Upper lobe of left lung (tissue), 6 donors: ENCODE results near the gene MICOS13. TPM values are rescaled to one million over a fixed set of nuclear protein-coding genes. Genes with fewer than 3 reads are reported as not detected.

Source experiments
- ATAC-seq, 2 donors: fragments of 200-7000 bp; cut with Tn5 transposase; one replicate each; pipeline ENCODE4 v1.9.1; 2022; ENCODE audit warnings: mild to moderate bottlenecking in 2 of 2, moderate library complexity in 2 of 2; ENCODE audit not compliant: low FRiP score in 2 of 2
- DNase-seq, 2 donors: peaks; one replicate each; pipeline ENCODE4 v3.0.0-alpha.2; 2019 to 2020
- H3K27ac ChIP-seq, 4 donors: fragments of 200-600 bp; sonication (generic); one replicate each; pipeline ENCODE4 v1.5.1; 2016 to 2019
- H3K27me3 ChIP-seq, 4 donors: fragments of 200-600 bp; sonication (generic); one replicate each; pipeline ENCODE4 v1.5.1; 2017 to 2019
- H3K36me3 ChIP-seq, 4 donors: fragments of 200-600 bp; sonication (generic); one replicate each; pipeline ENCODE4 v1.5.1; 2016 to 2019
- H3K4me1 ChIP-seq, 4 donors: fragments of 200-600 bp; sonication (generic); one replicate each; pipeline ENCODE4 v1.5.1; 2018 to 2019
- H3K4me3 ChIP-seq, 4 donors: fragments of 200-600 bp; sonication (generic); one replicate each; pipeline ENCODE4 v1.5.1; 2017 to 2019; ENCODE audit warnings: mild to moderate bottlenecking in 2 of 4, moderate library complexity in 1 of 4
- H3K9me3 ChIP-seq, 4 donors: fragments of 200-600 bp; sonication (generic); one replicate each; pipeline ENCODE4 v1.5.1; 2018 to 2019
- CTCF ChIP-seq, 6 experiments: fragments of 450-650 bp in 4 of 6; fragments of 200-600 bp in 2 of 6; sonication (generic) in 2 of 6; IDR thresholded peaks; one replicate each; pipeline ENCODE4 v1.5.1; 2016 to 2019; ENCODE audit warnings: antibody characterized with exemption in 6 of 6
- EP300 ChIP-seq, 4 donors: sonication (generic); formaldehyde crosslinking; IDR thresholded peaks; one replicate each; pipeline ENCODE4 v1.5.1; 2017; ENCODE audit warnings: antibody characterized with exemption in 4 of 4, control low read depth in 2 of 4
- POLR2A ChIP-seq, 4 donors: fragments of 450-650 bp; IDR thresholded peaks; one replicate each; pipeline ENCODE4 v1.5.1; 2016 to 2017; ENCODE audit warnings: antibody characterized with exemption in 4 of 4, mild to moderate bottlenecking in 2 of 4
- POLR2AphosphoS5 ChIP-seq, 2 donors: sonication (generic); formaldehyde crosslinking; IDR thresholded peaks; one replicate each; pipeline ENCODE4 v1.5.1; 2017; ENCODE audit warnings: antibody characterized with exemption in 2 of 2
- WGBS, 2 donors: methylation state at CpG; one replicate each; pipeline ENCODE4 v1.1.5; 2017 to 2018; 5-methylcytosine and 5-hydroxymethylcytosine counted together
- total RNA-seq, 6 donors: library from RNA; depleted of rRNA in 4 of 6; stranded (reverse); fragments of >200 nt in 4 of 6; gene quantifications; one replicate each; pipeline versions ENCODE4 v1.1.0 to v1.2.1, GENCODE V29; 2016 to 2021
- donor health status: DM: no; HTN: no; CAD: no; lungs with moderate emphysema.
- donor health status: DM: no; HTN: yes; CAD: no; lungs with severe emphysema.

Gene MICOS13
- total RNA-seq, 6 donors from 2014 or later, result 19.1 to 63.2 (median 34.2) TPM

- DNase-seq (no peak), ATAC-seq (no peak)
- WGBS, 2 donors, result 77 to 86% methylated on average over 10 of the region's 10 CpGs
- Histone ChIP-seq H3K27ac (no peak overlapping the region), H3K4me1 (no peaks in the 10 kb centered on the region), H3K36me3 (peaks cover 73 to 97% (median 90%) of the 10 kb centered on the region in 4 donors), H3K4me3 (no peak overlapping the region), H3K27me3 (no peaks in the 10 kb centered on the region), H3K9me3 (no peaks in the 10 kb centered on the region)
- TF ChIP-seq EP300 (IDR thresholded peaks at IDR 0.05) (no peak), POLR2A (IDR thresholded peaks at IDR 0.05) (no peak), CTCF (IDR thresholded peaks at IDR 0.05) (no peak)
Observed at GRCh38 chr19:5665781-5666513, 14.4 kb downstream of the MICOS13 start.

GRCh38 chr19:5664515-5664914 lies 15.8 kb downstream of the MICOS13 start:
- 91 to 100% methylated on average over 1 to 2 of the region's 2 CpGs for WGBS, 2 donors
- Histone ChIP-seq H3K4me1 (no peaks in the 10 kb centered on the region), H3K27ac (no peak overlapping the region), H3K4me3 (no peak overlapping the region), H3K27me3 (no peaks in the 10 kb centered on the region), H3K9me3 (no peaks in the 10 kb centered on the region), H3K36me3 (peaks cover 77 to 100% (median 92%) of the 10 kb centered on the region in 4 donors)
- DNase-seq, result no peak
- TF ChIP-seq POLR2A (IDR thresholded peaks at IDR 0.05) (no peak), POLR2AphosphoS5 (IDR thresholded peaks at IDR 0.05) (no peak), EP300 (IDR thresholded peaks at IDR 0.05) (no peak), CTCF (IDR thresholded peaks at IDR 0.05) (no peak)
- no peak for ATAC-seq

GRCh38 chr19:5663904-5664303 lies 16.4 kb downstream of the MICOS13 start:
- Histone ChIP-seq H3K27me3 (no peaks in the 10 kb centered on the region), H3K4me3 (no peak overlapping the region), H3K4me1 (no peaks in the 10 kb centered on the region), H3K27ac (no peak overlapping the region), H3K36me3 (peaks cover 71 to 100% (median 92%) of the 10 kb centered on the region in 4 donors), H3K9me3 (no peaks in the 10 kb centered on the region)
- TF ChIP-seq POLR2AphosphoS5 (IDR thresholded peaks at IDR 0.05), result no peak
- TF ChIP-seq EP300 (IDR thresholded peaks at IDR 0.05), result no peak
- TF ChIP-seq CTCF (IDR thresholded peaks at IDR 0.05), result no peak
- no peak for TF ChIP-seq POLR2A (IDR thresholded peaks at IDR 0.05)
- DNase-seq, result peak in 1 of 2 donors; percentile 65
- no peak for ATAC-seq
- 94 to 96% methylated on average over 17 of the region's 17 CpGs for WGBS, 2 donors

- Histone ChIP-seq H3K9me3 (no peaks in the 10 kb centered on the region), H3K27ac (no peak overlapping the region), H3K36me3 (peaks cover 73 to 100% (median 93%) of the 10 kb centered on the region in 4 donors), H3K27me3 (no peaks in the 10 kb centered on the region), H3K4me3 (no peak overlapping the region), H3K4me1 (no peaks in the 10 kb centered on the region)
- TF ChIP-seq CTCF (IDR thresholded peaks at IDR 0.05), result no peak
- ATAC-seq (no peak), DNase-seq (peak in 1 of 2 donors; percentile 82)
- 97% methylated on average over 42 of the region's 42 CpGs for WGBS, 2 donors
Observed at GRCh38 chr19:5661483-5661882, 18.8 kb downstream of the MICOS13 start.

- TF ChIP-seq EP300 (IDR thresholded peaks at IDR 0.05) (no peak), CTCF (IDR thresholded peaks at IDR 0.05) (no peak), POLR2AphosphoS5 (IDR thresholded peaks at IDR 0.05) (no peak), POLR2A (IDR thresholded peaks at IDR 0.05) (no peak)
- DNase-seq (no peak), ATAC-seq (no peak)
- peaks cover 72 to 100% (median 92%) of the 10 kb centered on the region in 4 donors for H3K36me3 ChIP-seq
- H3K27ac ChIP-seq, result no peak overlapping the region
- WGBS, 2 donors, result 87 to 89% methylated on average over 5 of the region's 5 CpGs
- H3K9me3 ChIP-seq, result no peaks in the 10 kb centered on the region
- H3K4me3 ChIP-seq, result no peak overlapping the region
- no peaks in the 10 kb centered on the region for H3K4me1 ChIP-seq
- H3K27me3 ChIP-seq, result no peaks in the 10 kb centered on the region
Observed at GRCh38 chr19:5655412-5655811, 24.9 kb downstream of the MICOS13 start.
